Duodenal mucosa (tissue), 2 donors: ENCODE data around the gene MVB12B.
A peak's percentile ranks its signal among the peaks of the same experiment; 100 is the strongest.
"Not testable (repeated sequence)": the region's sequence is repeated elsewhere in the genome, so short reads cannot be mapped to it uniquely, and the experiment has no call there.

Experiments
- H3K27ac ChIP-seq: one replicate; pipeline ENCODE4 v1.7.0; 2013; ENCODE audit warnings: low read depth, low read length
- H3K27me3 ChIP-seq, 2 donors: one replicate each; pipeline ENCODE4 v1.7.0; 2013; ENCODE audit warnings: low read length in 2 of 2, control low read depth in 1 of 2; ENCODE audit not compliant: insufficient read depth in 2 of 2, control insufficient read depth in 1 of 2
- H3K36me3 ChIP-seq, 2 donors: one replicate each; pipeline ENCODE4 v1.7.0; 2013; ENCODE audit warnings: low read length in 2 of 2, control low read depth in 1 of 2; ENCODE audit not compliant: insufficient read depth in 2 of 2, control insufficient read depth in 1 of 2
- H3K4me1 ChIP-seq, 2 donors: one replicate each; pipeline ENCODE4 v1.7.0; 2013; ENCODE audit warnings: low read length in 2 of 2, control low read depth in 1 of 2; ENCODE audit not compliant: insufficient read depth in 2 of 2, control insufficient read depth in 1 of 2
- H3K4me3 ChIP-seq, 2 donors: one replicate each; pipeline ENCODE4 v1.7.0; 2013; ENCODE audit warnings: low read length in 2 of 2, low read depth in 1 of 2
- H3K9ac ChIP-seq, 2 donors: one replicate each; pipeline ENCODE4 v1.7.0; 2013; ENCODE audit warnings: low read length in 2 of 2, low read depth in 1 of 2
- H3K9me3 ChIP-seq, 2 donors: one replicate each; pipeline ENCODE4 v1.7.0; 2013; ENCODE audit warnings: low read length in 2 of 2, control low read depth in 1 of 2; ENCODE audit not compliant: control insufficient read depth in 1 of 2

The MVB12B gene

DNA sequence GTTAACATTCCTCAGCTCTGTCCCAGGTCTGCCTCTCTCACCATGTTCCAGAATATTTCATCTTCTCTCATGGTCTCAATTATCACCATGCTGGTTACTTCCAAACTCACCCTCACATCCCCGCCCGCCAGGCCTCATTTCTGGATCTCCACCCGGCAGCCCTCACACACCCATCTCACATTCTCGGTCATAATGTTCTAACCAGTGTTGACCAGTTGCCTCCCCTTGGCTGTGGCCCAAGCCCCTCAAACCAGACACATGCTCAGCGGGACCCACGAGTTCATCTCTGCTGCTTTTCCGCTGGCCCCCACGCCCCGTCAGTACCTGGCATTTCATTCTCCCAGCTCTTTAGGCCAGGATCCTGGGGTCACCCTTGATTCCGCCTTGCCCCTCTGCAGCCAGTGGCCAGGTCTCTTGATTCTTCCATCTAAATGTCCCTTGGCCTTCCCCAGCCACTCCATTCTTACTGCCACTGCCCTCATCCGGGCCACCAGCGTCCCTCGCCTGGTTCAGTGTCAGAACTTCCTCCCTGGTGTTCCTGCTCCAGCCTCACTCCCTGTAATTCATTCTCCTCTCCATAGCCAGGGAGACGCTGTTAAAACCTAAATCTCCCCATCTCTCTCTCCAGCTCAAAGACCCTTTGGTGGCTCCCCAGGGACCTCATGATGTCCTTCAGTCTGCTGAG is 141.7 kb downstream of the MVB12B start:
- H3K4me1 ChIP-seq = peaks cover 19 to 36% of the 10 kb centered on the region in 2 donors
- H3K9me3 ChIP-seq = no peaks in the 10 kb centered on the region
- H3K4me3 ChIP-seq = no peak overlapping the region
- no peak overlapping the region for H3K27ac ChIP-seq
- no peaks in the 10 kb centered on the region for H3K36me3 ChIP-seq
- no peaks in the 10 kb centered on the region for H3K27me3 ChIP-seq
- no peak overlapping the region for H3K9ac ChIP-seq

DNA sequence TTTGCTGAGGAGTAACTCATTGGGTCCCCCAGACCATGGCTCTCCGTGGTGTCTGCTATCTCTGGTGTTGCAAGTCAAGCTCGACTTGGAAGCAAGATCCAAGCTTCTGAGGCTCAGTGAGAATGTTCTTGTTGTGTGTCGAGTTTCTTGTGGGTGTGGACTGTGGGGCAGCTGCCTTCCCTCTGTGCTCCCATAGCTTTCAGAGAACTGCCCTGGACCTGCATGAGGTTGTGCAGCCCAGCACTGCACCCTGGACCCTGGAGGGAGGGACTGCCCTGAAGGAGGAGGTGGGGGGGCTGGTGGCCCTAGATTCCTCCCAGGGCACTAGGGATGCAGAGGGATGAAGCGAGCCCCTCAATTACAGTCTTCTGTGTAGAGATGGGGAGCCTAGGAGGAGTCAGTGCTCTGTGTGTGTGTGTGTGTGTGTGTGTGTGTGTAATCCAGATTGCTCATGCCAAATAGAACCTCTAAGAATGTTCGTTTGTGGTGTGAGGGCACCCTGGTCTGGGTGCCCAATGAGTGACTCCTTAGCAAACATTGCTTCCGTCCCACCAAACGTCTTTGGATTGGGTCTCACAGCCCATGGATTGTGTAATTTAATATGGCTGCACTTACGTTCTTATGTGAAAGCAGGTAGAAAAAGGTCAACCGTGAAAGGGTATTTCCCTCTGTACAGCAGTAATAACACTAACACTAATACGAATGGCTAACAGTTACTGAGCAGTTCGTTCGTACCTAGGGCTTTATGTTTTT is 143.8 kb downstream of the MVB12B start:
- Histone ChIP-seq H3K4me1 (peaks cover 19 to 39% of the 10 kb centered on the region in 2 donors), H3K9me3 (no peaks in the 10 kb centered on the region), H3K9ac (no peak overlapping the region), H3K27ac (no peak overlapping the region), H3K27me3 (no peaks in the 10 kb centered on the region), H3K4me3 (no peak overlapping the region), H3K36me3 (no peaks in the 10 kb centered on the region)

DNA sequence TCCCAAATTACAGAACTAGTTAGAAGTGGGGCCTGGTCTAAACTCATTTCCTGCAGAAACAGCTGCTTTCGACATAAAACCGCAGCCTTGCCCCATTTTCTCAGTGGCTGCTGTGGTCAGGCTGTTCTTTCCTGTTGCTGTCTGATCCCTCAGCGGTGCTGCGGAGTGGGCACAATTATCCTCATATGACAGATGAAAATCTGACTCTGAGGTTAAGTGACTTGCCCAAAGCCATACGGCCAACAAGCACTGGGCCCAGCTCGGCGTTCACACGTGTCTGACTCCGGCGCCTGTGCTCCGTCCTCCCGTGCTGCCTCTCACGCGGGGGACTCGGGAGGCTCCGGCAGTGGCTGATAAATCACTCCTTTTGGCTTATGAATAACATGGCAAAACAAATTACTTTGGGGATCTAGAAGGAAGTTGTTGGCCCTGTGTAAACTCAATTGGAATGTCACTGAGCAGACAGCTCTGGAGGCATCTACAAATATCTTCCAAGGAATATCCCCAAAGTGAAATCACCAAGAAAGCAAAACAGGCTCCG is 144.5 kb downstream of the MVB12B start:
- Histone ChIP-seq H3K27ac (no peak overlapping the region), H3K9ac (no peak overlapping the region), H3K4me3 (peak overlapping the region in 1 of 2 donors; percentile 6)

DNA sequence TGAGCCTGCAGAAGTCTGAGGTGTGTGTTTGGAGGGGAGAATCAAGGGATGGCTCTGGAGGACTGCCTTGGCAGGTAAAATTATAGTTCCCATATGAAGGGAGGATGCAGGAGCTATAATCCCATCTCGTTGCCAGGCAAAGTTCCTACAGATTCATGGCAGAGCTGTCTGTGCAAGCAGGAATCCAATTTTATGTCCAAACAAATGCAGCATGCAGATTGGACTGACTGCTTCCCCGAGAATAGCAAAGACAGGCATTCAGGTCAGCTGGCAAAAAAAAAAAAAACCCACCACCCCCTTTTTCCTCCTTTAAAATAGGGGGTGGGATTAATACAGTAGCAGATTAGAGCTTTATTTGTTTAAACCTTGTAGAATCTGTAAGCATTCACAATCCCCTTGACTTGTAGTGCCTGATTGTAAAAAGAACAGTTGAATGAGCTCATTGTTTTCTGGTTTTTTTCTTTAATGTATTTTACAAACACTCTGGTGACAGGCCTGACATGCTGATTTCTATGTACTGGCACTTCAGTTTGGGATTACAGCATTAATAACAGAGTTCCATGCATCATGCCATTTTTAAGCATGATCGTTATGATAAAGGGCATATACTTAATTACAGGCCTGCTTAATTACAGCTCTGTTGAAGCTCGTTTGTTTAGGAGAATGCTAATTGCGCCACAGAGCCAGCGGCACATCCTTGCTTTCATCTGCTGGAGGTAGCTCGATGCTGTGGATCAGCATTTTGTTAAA is 145.7 kb downstream of the MVB12B start:
- Histone ChIP-seq H3K27me3 (no peaks in the 10 kb centered on the region), H3K4me3 (no peak overlapping the region), H3K4me1 (peaks cover 19 to 39% of the 10 kb centered on the region in 2 donors), H3K9me3 (no peaks in the 10 kb centered on the region), H3K9ac (no peak overlapping the region), H3K36me3 (no peaks in the 10 kb centered on the region), H3K27ac (no peak overlapping the region)

More for the DNA sequence above, 144.5 kb downstream of the MVB12B start:
- Histone ChIP-seq H3K27me3 (no peaks in the 10 kb centered on the region), H3K36me3 (no peaks in the 10 kb centered on the region), H3K9me3 (no peaks in the 10 kb centered on the region), H3K4me1 (peaks cover 19 to 39% of the 10 kb centered on the region in 2 donors)

DNA sequence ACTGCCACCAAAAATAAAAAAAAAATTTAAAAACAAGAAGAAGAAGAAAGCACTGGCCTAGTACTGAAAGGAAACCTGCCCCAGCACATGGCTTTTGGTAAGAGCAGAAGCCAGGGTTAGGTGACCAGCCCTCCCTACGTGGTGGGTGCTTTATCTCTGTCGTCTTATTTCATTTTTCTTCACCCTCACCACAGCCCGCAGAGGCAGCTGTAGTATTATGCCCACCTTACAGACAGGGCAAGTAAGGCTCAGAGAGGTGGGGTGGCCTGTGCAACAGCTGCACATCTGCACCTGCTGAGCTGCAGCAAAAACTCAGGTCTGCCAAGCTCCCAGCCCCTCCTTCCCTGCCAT is 146.3 kb downstream of the MVB12B start:
- no peaks in the 10 kb centered on the region for H3K9me3 ChIP-seq
- no peaks in the 10 kb centered on the region for H3K36me3 ChIP-seq
- no peak overlapping the region for H3K27ac ChIP-seq
- H3K4me3 ChIP-seq = no peak overlapping the region
- no peaks in the 10 kb centered on the region for H3K27me3 ChIP-seq
- peaks cover 19 to 34% of the 10 kb centered on the region in 2 donors for H3K4me1 ChIP-seq
- no peak overlapping the region for H3K9ac ChIP-seq

DNA sequence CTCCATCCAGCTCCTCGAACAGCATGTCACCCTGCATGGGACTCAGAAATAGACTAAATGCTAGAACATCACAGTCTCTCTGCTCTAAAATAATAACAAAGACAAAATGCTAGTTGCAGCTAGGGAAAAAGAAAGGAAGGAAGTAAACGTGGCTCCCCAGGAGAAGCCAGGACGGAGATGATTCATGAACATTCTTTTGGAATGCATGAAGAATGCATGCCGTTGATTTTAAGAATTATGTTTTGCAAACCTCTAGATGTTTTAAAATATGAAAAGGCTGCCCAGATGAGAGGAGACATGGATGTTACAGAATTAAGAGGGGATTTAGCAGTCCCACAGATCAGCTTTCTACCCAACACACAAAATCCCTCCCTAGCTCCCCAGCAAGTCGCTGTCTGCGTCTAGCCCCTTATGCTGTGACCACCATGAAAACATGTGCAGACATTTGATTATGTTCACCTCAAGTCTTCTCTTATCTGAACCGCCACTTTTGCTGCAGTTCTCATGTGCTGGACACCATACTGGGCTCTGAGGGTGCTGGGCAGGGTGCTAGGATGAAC is 147.7 kb downstream of the MVB12B start:
- no peak overlapping the region for H3K27ac ChIP-seq
- no peaks in the 10 kb centered on the region for H3K9me3 ChIP-seq
- no peaks in the 10 kb centered on the region for H3K36me3 ChIP-seq
- H3K4me3 ChIP-seq = no peak overlapping the region
- no peak overlapping the region for H3K9ac ChIP-seq
- H3K4me1 ChIP-seq = peaks cover 19 to 29% of the 10 kb centered on the region in 2 donors
- H3K27me3 ChIP-seq = no peaks in the 10 kb centered on the region

DNA sequence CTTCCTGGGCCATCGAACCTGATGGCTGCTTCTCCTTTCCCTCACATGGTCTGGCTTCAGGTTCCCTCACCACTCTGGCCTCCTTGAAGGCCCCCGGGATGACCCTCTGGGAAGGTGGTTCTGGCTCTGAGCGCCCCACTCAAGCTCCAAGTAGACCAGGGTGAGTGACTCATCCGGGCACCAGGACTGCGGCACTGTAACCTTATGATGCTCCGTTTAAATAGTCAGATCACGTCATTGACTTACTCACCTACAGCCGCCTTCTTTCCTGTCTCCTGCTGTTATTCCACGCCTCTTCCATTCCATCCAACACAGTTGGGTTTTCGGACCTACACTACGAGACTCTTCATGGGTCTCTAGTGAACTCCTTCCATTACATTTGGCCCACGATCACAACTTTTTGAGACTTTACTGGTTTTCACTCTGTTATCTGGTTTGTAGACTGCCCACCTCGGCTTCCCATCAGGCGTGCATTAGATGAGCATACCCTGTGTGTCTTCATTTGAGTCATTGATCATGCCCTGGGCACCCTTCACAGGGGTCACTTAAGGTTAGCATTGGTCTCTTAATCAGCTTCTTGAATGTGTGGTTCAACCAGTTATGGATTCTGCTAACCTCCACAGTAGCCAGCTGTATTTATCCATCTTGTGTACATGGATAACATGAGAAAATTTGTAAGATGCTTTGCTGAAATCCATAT is 148.3 kb downstream of the MVB12B start:
- H3K27ac ChIP-seq = no peak overlapping the region
- H3K27me3 ChIP-seq = no peaks in the 10 kb centered on the region
- no peaks in the 10 kb centered on the region for H3K9me3 ChIP-seq
- H3K36me3 ChIP-seq = peaks cover 0 to 1% of the 10 kb centered on the region in 2 donors
- no peak overlapping the region for H3K4me3 ChIP-seq
- no peak overlapping the region for H3K9ac ChIP-seq
- peaks cover 18 to 23% of the 10 kb centered on the region in 2 donors for H3K4me1 ChIP-seq

DNA sequence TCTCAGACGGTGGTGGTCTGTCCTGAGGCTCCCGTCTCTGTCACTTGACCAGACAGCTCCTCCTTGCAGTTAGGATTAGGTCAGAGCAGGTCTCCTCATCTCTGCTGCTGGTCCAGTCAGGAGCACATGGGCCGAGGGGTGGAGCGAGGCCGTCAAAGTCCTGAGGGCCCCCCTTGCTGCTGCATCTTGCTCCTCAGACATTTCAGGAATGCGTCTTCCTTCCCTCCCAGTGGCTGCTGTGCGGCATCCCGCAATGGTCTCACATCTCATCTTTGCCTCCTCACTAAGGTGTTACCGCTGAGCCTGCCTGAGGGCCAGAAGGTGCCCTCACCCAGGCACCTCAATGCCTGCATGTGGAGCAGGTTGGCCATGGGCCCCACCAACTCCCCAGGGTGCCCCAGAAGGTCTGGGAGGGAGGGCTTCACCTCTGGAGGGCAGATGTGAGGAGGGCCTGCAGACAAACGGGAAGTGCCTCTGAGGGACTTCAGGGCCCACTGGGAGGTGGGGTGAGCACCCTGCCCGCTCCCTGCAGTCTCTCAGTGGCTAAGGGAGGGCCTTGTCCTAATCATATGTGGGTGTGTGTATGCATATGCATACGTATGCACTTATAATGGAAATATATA is 149.4 kb downstream of the MVB12B start:
- Histone ChIP-seq H3K4me3 (no peak overlapping the region), H3K9ac (no peak overlapping the region), H3K27ac (no peak overlapping the region), H3K9me3 (no peaks in the 10 kb centered on the region), H3K27me3 (no peaks in the 10 kb centered on the region), H3K4me1 (peaks cover 9 to 13% of the 10 kb centered on the region in 2 donors), H3K36me3 (peaks cover 0 to 4% of the 10 kb centered on the region in 2 donors)

DNA sequence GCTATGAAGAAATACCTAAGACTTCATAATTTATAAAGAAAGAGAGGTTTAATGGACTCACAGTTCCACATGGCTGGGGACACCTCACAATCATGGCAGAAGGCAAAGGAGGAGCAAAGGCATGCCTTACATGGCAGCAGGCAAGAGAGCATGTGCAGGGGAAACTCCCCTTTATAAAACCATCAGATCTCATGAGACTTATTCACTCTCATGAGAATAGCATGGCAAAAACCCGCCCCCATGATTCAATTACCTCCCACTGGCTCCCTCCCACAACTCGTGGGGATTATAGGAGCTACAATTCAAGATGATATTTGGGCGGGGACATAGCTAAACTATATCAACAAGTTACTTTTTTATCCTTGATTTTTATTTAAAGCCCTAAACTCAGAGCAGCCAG is 150.8 kb downstream of the MVB12B start:
- H3K4me1 ChIP-seq, H3K27ac ChIP-seq, H3K4me3 ChIP-seq, H3K9ac ChIP-seq, H3K36me3 ChIP-seq, H3K9me3 ChIP-seq, H3K27me3 ChIP-seq: not testable (repeated sequence)
